ENCODE measurements around the gene CHIC1.
A peak's percentile ranks its signal among the peaks of the same experiment; 100 is the strongest.
"Not testable (repeated sequence)": the region's sequence is repeated elsewhere in the genome, so short reads cannot be mapped to it uniquely, and the experiment has no call there.

The CHIC1 gene

GRCh38 chrX:73562984-73563737 lies at the start of gene CHIC1:
CHIC1 (plus strand) TSS chrX:73563197; CDS start chrX:73563285, 88 bp downstream.
- DNase-seq: peak; percentile 85

GRCh38 chrX:73522823-73523222 lies 40.2 kb upstream of the CHIC1 start:
- DNase-seq: not testable (repeated sequence)

- DNase-seq: no peak
Measured at GRCh38 chrX:73524906-73525305, 38.1 kb upstream of the CHIC1 start.

- no peak for DNase-seq
Measured at GRCh38 chrX:73525928-73526690, 36.9 kb upstream of the CHIC1 start.

- not testable (repeated sequence) for DNase-seq
Measured at GRCh38 chrX:73531655-73532054, 31.3 kb upstream of the CHIC1 start.

GRCh38 chrX:73556159-73556558 lies 6.8 kb upstream of the CHIC1 start:
- DNase-seq: no peak

- no peak for DNase-seq
Measured at GRCh38 chrX:73561801-73562200, 1.2 kb upstream of the CHIC1 start.

GRCh38 chrX:73562458-73562857 lies 539 bp upstream of the CHIC1 start:
- DNase-seq: no peak

- DNase-seq: no peak
Measured at GRCh38 chrX:73563738-73564068, 706 bp downstream of the CHIC1 start.

- DNase-seq: no peak
Measured at GRCh38 chrX:73577361-73577760, 14.4 kb downstream of the CHIC1 start.

GRCh38 chrX:73581002-73581628 lies 18.1 kb downstream of the CHIC1 start:
- DNase-seq: no peak

GRCh38 chrX:73597758-73598157 lies 34.8 kb downstream of the CHIC1 start:
- not testable (repeated sequence) for DNase-seq

GRCh38 chrX:73615022-73615421 lies 52.0 kb downstream of the CHIC1 start:
- no peak for DNase-seq

- DNase-seq: not testable (repeated sequence)
Measured at GRCh38 chrX:73641669-73642068, 78.7 kb downstream of the CHIC1 start.

- no peak for DNase-seq
Measured at GRCh38 chrX:73647212-73647611, 84.2 kb downstream of the CHIC1 start.

- DNase-seq: no peak
Measured at GRCh38 chrX:73647632-73648322, 84.8 kb downstream of the CHIC1 start.

- DNase-seq: not testable (repeated sequence)
Measured at GRCh38 chrX:73661322-73661721, 98.3 kb downstream of the CHIC1 start.

GRCh38 chrX:73668779-73669178 lies 105.8 kb downstream of the CHIC1 start:
- DNase-seq: no peak

- DNase-seq: no peak
Measured at GRCh38 chrX:73681408-73681807, 118.4 kb downstream of the CHIC1 start.

- no peak for DNase-seq
Measured at GRCh38 chrX:73683236-73683859, 120.4 kb downstream of the CHIC1 start.

GRCh38 chrX:73707014-73707413 lies 144.0 kb downstream of the CHIC1 start:
- DNase-seq: not testable (repeated sequence)

GRCh38 chrX:73728602-73729001 lies 165.6 kb downstream of the CHIC1 start:
- DNase-seq: no peak
